ENCODE measurements around the gene CDH23.

DNA sequence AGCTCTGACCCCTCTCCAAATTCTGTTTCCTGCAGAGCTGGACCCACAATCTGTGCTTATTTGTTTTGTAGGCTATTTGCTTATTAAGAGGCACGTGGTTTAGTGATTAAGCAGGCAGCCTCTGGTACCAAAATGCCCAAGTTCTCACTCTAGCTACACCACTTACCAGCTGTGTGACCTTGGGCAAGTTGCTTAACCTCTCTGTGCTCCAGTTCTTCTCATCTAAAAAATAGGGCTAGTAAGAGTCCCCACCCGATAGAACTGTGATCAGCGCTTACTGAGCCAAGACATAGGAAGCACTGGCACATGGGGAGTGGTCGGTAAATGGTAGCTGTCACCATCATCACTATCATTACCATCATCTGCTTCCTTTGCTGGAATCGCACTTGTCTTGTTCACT is 302.0 kb downstream of the CDH23 start:
- no peak for TF ChIP-seq EZH2 (IDR thresholded peaks at IDR 0.05; ENCODE audit: low read depth)
- TF ChIP-seq, protein P1, sequence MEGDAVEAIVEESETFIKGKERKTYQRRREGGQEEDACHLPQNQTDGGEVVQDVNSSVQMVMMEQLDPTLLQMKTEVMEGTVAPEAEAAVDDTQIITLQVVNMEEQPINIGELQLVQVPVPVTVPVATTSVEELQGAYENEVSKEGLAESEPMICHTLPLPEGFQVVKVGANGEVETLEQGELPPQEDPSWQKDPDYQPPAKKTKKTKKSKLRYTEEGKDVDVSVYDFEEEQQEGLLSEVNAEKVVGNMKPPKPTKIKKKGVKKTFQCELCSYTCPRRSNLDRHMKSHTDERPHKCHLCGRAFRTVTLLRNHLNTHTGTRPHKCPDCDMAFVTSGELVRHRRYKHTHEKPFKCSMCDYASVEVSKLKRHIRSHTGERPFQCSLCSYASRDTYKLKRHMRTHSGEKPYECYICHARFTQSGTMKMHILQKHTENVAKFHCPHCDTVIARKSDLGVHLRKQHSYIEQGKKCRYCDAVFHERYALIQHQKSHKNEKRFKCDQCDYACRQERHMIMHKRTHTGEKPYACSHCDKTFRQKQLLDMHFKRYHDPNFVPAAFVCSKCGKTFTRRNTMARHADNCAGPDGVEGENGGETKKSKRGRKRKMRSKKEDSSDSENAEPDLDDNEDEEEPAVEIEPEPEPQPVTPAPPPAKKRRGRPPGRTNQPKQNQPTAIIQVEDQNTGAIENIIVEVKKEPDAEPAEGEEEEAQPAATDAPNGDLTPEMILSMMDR (conservative IDR thresholded peaks at IDR 0.05) = no peak
